GM12878 (cell line): Measurements from ENCODE around the gene MAD1L1. TPM values are rescaled to one million over a fixed set of nuclear protein-coding genes. Genes with fewer than 3 reads are reported as not detected.

Source experiments
- ATAC-seq: fragments of 200-7000 bp; cut with Tn5 transposase; 3 replicates; pipeline ENCODE4 v1.9.1; 2020; ENCODE audit warnings: mild to moderate bottlenecking, moderate library complexity
- BruUV-seq: library from RNA; stranded (reverse); fragments of 400-500 nt; replicated peaks from 2 replicates; lab custom pipeline; 2021; lab: Mats Ljungman, UMichigan
- CTCF ChIA-PET: fragments of 300-600 bp; sonication (Branson Sonifier 250); formaldehyde crosslinking; extraction: SDS; loops from one replicate; lab custom pipeline; 2021; ENCODE audit warnings: inconsistent platforms; lab: Yijun Ruan, JAX
- POLR2A ChIA-PET: fragments of 350-600 bp; formaldehyde crosslinking; extraction: SDS; loops from one replicate; lab custom pipeline; 2021; ENCODE audit warnings: inconsistent platforms; lab: Charles Lee
- RAD21 ChIA-PET: fragments of 300-600 bp; sonication (Branson Sonifier 250); formaldehyde crosslinking; loops from one replicate; lab custom pipeline; 2023; ENCODE audit warnings: antibody characterized with exemption; ENCODE audit not compliant: unreplicated experiment; lab: Charles Lee
- SMC1A ChIA-PET: fragments of 300-600 bp; sonication (Branson Sonifier 250); formaldehyde crosslinking; loops from one replicate; lab custom pipeline; 2023; ENCODE audit not compliant: unreplicated experiment, uncharacterized antibody; lab: Charles Lee
- DNase-seq: peaks from one replicate; pipeline ENCODE4 v3.0.0-alpha.2; 2011; ENCODE audit warnings: low read depth, low spot score
- FAIRE-seq: peaks from 3 replicates; lab custom pipeline; 2011; peaks lifted over from hg19 to GRCh38; lab: Jason Lieb, UNC
- H2AFZ ChIP-seq: 2 replicates; pipeline ENCODE4 v1.6.0; 2011; ENCODE audit warnings: low read depth, low read length, control low read depth; ENCODE audit not compliant: control insufficient read depth
- H3K27ac ChIP-seq: 2 replicates; pipeline ENCODE4 v1.5.1; 2011; ENCODE audit warnings: control low read depth; ENCODE audit not compliant: control insufficient read depth, insufficient read depth
- H3K27me3 ChIP-seq, 2 experiments: replicated peaks in 1 of 2; 2 replicates each; pipeline versions ENCODE4 v1.6.0 to v1.6.1; 2011; ENCODE audit warnings: low read length in 1 of 2; ENCODE audit not compliant: control insufficient read depth in 2 of 2, insufficient read depth in 2 of 2
- H3K36me3 ChIP-seq, 2 experiments: 2 replicates each; pipeline ENCODE4 v1.5.1; 2011; ENCODE audit warnings: low read length in 1 of 2; ENCODE audit not compliant: control insufficient read depth in 2 of 2, insufficient read depth in 2 of 2
- H3K4me1 ChIP-seq: 2 replicates; pipeline ENCODE4 v1.6.1; 2011; ENCODE audit warnings: mild to moderate bottlenecking, low read length, moderate library complexity, mixed read lengths; ENCODE audit not compliant: control insufficient read depth, insufficient read depth
- H3K4me2 ChIP-seq: 2 replicates; pipeline ENCODE4 v1.6.0; 2011; ENCODE audit warnings: control low read depth; ENCODE audit not compliant: control insufficient read depth, insufficient read depth
- H3K4me3 ChIP-seq: fragments of 200-600 bp; sonication (generic); 2 replicates; pipeline ENCODE4 v1.5.1; 2016
- H3K79me2 ChIP-seq: 2 replicates; pipeline ENCODE4 v1.6.0; 2011; ENCODE audit warnings: low read length; ENCODE audit not compliant: control insufficient read depth, insufficient read depth
- H3K9ac ChIP-seq: 2 replicates; pipeline ENCODE4 v1.8.0; 2011; ENCODE audit warnings: low read length, control low read depth, mixed read lengths; ENCODE audit not compliant: control insufficient read depth, insufficient read depth
- H3K9me3 ChIP-seq: replicated peaks from 3 replicates; pipeline ENCODE4 v1.5.1; 2011; ENCODE audit warnings: mild to moderate bottlenecking, low read length; ENCODE audit not compliant: control insufficient read depth, insufficient read depth
- H4K20me1 ChIP-seq: 2 replicates; pipeline ENCODE4 v1.6.0; 2011; ENCODE audit not compliant: control insufficient read depth, insufficient read depth
- ATF3 ChIP-seq: IDR thresholded peaks from 2 replicates; pipeline ENCODE4 v1.6.1; 2011; ENCODE audit warnings: low read depth, mild to moderate bottlenecking, low read length, moderate library complexity, borderline replicate concordance; ENCODE audit errors: extremely low read depth
- CEBPB ChIP-seq, 2 experiments: fragments of 150-350 bp in 1 of 2; IDR thresholded peaks; 2 replicates each; pipeline ENCODE4 v1.6.1; 2012 to 2014; ENCODE audit warnings: low read depth in 2 of 2, low read length in 2 of 2, borderline replicate concordance in 1 of 2, inconsistent platforms in 1 of 2
- HDGF ChIP-seq: fragments of 450-650 bp; IDR thresholded peaks from 2 replicates; pipeline ENCODE4 v1.6.1; 2016; ENCODE audit warnings: antibody characterized with exemption
- KDM1A ChIP-seq: fragments of 200-600 bp; sonication (generic); IDR thresholded peaks from 2 replicates; pipeline ENCODE4 v1.6.1; 2016; ENCODE audit warnings: borderline replicate concordance
- LARP7 ChIP-seq: fragments of 450-650 bp; IDR thresholded peaks from 2 replicates; pipeline ENCODE4 v1.6.1; 2017; ENCODE audit warnings: mild to moderate bottlenecking
- NRF1 ChIP-seq: conservative IDR thresholded peaks from 2 replicates; pipeline ENCODE4 v1.6.1; 2011; ENCODE audit warnings: mild to moderate bottlenecking, low read depth, low read length, improper control_type of control experiment
- POLR2A ChIP-seq: IDR thresholded peaks from 2 replicates; pipeline ENCODE4 v1.6.1; 2011; ENCODE audit warnings: low read depth, mild to moderate bottlenecking, low read length
- WGBS: methylation state at CpG from one replicate; pipeline ENCODE4 v1.1.6; 2016; ENCODE audit warnings: low lambda C conversion rate; ENCODE audit not compliant: insufficient replicate concordance, insufficient coverage; ENCODE audit errors: missing lambda C conversion rate; 5-methylcytosine and 5-hydroxymethylcytosine counted together
- in situ Hi-C: fragments of 300-500 bp; cut with MboI; formaldehyde crosslinking; loops from 9 replicates; pipeline ENCODE4 v1.14.3; 2018; ENCODE audit warnings: mixed read lengths
- intact Hi-C: fragments of 100-400 bp; cut with micrococcal nuclease; formaldehyde crosslinking; loops from one replicate; pipeline ENCODE4 v1.14.2; 2022; ENCODE audit not compliant: unreplicated experiment
- polyA plus RNA-seq, 11 experiments: library from polyadenylated mRNA; depleted of rRNA in 4 of 11; unstranded in 6 of 11; stranded (reverse) in 5 of 11; fragments of >200 nt; fragmentation: Nextera tagmentation in 4 of 11; fragmentation: Illumina TruSeq in 1 of 11; extraction: Ambion mirVana in 4 of 11; extraction: Trizol in 1 of 11; gene quantifications; 1 replicate in 1 of 11; 2 replicates in 10 of 11; pipeline versions ENCODE4 v1.2.1 to v1.2.3, GENCODE V29; 2011 to 2016; ENCODE audit warnings: inconsistent platforms in 2 of 11, missing spikeins in 2 of 11, low read depth in 1 of 11
- total RNA-seq, 4 experiments: library from RNA; depleted of rRNA in 3 of 4; stranded (reverse); fragments of >200 nt in 3 of 4; fragmentation: Illumina TruSeq in 1 of 4; extraction: Trizol in 1 of 4; gene quantifications; 2 replicates each; pipeline versions ENCODE4 v1.2.1 to v1.2.3, GENCODE V29; 2013 to 2021
- TF ChIP-seq, protein P1 (sequence below): IDR thresholded peaks from 2 replicates; pipeline ENCODE4 v1.6.1; 2011; ENCODE audit warnings: mild to moderate bottlenecking, low read depth, low read length, moderate library complexity; ENCODE audit not compliant: insufficient replicate concordance

Gene MAD1L1
- total and polyA plus RNA-seq, 10 of the 15 experiments (the other 5 are each of a cell fraction or from before 2014, with no cell fraction given): 2.2 to 76.8 (median 38.3) TPM

DNA sequence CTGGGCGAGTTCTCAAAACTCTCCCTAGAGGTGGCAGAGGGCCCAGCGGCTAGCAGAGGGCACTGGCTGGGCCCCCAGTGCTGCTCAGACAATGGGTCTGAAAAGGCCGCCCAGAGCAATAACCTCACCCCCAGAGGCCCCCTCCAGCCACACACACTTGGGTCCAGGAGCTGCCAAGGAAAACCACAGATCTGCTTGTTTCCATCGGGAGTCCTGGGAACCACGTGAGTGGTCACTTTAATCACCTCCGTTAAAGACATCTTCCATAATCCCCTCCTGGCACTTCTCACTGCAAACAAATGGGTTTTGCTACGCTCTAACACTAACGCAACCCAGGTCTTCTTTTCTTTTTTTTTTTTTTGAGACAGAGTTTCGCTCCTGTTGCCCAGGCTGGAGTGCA, 39.3 kb upstream of the MAD1L1 start (continued):
- no peak for TF ChIP-seq ATF3
- TF ChIP-seq CEBPB (IDR thresholded peaks at IDR 0.05; ENCODE audit: borderline replicate concordance in 1 of 2, low read depth in 2 of 2, low read length in 2 of 2): no peak
- no peak for TF ChIP-seq NRF1
- TF ChIP-seq, protein P1, sequence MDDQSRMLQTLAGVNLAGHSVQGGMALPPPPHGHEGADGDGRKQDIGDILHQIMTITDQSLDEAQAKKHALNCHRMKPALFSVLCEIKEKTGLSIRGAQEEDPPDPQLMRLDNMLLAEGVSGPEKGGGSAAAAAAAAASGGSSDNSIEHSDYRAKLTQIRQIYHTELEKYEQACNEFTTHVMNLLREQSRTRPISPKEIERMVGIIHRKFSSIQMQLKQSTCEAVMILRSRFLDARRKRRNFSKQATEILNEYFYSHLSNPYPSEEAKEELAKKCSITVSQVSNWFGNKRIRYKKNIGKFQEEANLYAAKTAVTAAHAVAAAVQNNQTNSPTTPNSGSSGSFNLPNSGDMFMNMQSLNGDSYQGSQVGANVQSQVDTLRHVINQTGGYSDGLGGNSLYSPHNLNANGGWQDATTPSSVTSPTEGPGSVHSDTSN: no peak
- TF ChIP-seq KDM1A: no peak
- TF ChIP-seq HDGF: no peak

DNA sequence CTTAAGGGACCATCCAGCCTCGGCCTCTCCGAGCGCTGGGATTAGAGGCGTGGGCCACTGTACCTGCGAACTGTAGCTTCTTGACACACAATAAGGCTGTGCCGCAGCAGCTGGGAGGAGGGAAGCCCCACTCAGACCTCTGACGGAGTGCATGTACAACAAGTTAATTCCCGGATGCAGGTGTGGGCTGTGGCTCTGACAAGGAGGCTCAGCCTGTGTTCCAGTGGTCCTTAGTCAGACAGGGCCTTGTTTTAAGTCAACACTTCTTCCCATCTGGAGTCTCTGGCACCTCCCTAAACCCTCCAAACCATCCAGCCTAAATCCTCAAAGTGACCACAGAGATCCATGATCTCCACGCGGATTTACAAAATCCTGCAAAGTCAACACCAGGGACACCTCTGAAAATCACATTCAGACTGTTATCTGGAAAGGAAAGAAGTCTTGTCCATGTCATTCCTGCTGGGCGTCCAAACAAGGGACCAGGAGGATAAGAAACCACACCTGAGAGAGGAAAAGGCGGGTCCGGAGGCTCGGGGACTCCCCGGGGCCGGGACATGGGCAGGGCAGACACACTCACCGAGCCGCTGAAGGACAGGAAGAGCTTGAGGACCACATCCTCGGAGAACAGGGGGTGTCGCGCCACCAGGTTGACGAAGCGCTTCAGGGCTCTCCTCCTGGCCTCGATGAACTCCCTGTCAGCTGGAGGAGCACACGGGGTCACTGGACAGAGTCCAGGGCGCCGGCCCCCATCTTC, 38.7 kb upstream of the MAD1L1 start:
- Histone ChIP-seq H3K4me2 (no peak overlapping the region), H3K4me1 (no peaks in the 10 kb centered on the region), H3K9me3 (no peaks in the 10 kb centered on the region), H2AFZ (no peak overlapping the region), H3K27ac (no peak overlapping the region), H3K4me3 (no peak overlapping the region), H3K79me2 (no peaks in the 10 kb centered on the region), H4K20me1 (no peaks in the 10 kb centered on the region), H3K36me3 (peaks cover 7 to 33% of the 10 kb centered on the region in 2 experiments; a peak in 3 of 4 replicates), H3K9ac (no peak overlapping the region), H3K27me3 (no peaks in the 10 kb centered on the region)
- CTCF ChIA-PET: no interaction called here
- DNase-seq (no peak), FAIRE-seq (no peak), ATAC-seq (no peak)
- TF ChIP-seq LARP7 (no peak), POLR2A (0 out of 2 replicates have a peak, but pooled peaks have one; percentile 29)
- POLR2A ChIA-PET: no interaction called here
- RAD21 ChIA-PET: no interaction called here
- TSS peak; percentile 42 for BruUV-seq
- intact Hi-C loops: no loop called here
- WGBS: 95% methylated on average over 25 of the region's 27 CpGs
- SMC1A ChIA-PET: no interaction called here
- in situ Hi-C loops: no loop called here
